Measurements from ENCODE around the gene AIMP1. TPM values are rescaled to one million over a fixed set of nuclear protein-coding genes. Genes with fewer than 3 reads are reported as not detected.
A peak's percentile ranks its signal among the peaks of the same experiment; 100 is the strongest.

AIMP1 gene
- polyA plus RNA-seq (2012; ENCODE audit: insufficient read depth, insufficient read length) = 78.3 TPM

- H3K4me3 ChIP-seq (ENCODE audit: low read length) = peak within 1 kb of the TSS; percentile 95
- DNase-seq (ENCODE audit: low read depth, low spot score) = peak; percentile 83
These were observed at the start of gene AIMP1, which contains the start of gene TBCK for GRCh38 chr4:106315968-106316772. Gene AIMP1 (plus strand): TSS chr4:106316550. CDS start chr4:106325010, 8,460 bp downstream. Gene TBCK (minus strand): TSS chr4:106316209. CDS start chr4:106308960, 7,249 bp downstream.

- no peak overlapping the region for H3K4me3 ChIP-seq (ENCODE audit: low read length)
- no peak for DNase-seq (ENCODE audit: low read depth, low spot score)
These were observed 47.6 kb upstream of the AIMP1 start for GRCh38 chr4:106268786-106269185.

GRCh38 chr4:106269711-106270110 lies 46.6 kb upstream of the AIMP1 start:
- H3K4me3 ChIP-seq (ENCODE audit: low read length) = no peak overlapping the region
- no peak for DNase-seq (ENCODE audit: low read depth, low spot score)

DNA sequence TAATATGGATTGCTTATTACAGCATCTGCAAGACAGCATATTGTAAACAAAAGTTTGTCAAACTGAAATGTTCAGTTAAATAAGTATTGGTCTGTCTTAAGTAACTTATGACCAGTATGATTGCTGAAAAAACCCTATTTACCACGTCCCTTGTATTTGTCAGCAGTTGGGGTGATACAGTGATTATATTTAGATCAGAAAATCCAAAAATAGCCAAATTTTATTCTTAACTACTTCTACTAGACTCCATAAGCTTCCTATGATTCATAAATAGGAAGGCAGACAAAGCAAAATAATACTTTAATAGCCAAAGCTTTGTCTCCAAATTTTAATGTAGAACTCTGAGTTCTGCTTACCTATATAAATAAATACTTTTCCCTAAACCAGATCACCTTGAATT lies 45.6 kb upstream of the AIMP1 start:
- no peak for DNase-seq (ENCODE audit: low read depth, low spot score)

DNA sequence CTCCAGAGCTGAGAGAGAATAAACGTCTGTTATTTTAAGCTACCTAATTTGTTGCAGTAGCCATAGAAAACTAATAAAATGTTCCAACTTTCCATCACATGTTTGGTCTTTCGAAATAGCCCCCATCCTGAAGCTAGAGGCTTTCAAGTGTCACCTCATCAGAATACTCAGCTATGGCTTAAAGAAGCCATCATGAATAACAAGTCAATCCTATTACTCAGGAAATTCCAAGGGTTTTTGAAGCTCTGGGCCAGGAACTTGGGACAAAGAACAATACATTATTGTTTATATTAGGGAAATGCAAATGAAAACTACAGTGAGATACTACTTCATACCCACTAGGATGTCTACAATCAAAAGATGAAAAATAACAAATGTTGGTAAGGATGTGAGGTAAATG lies 42.5 kb upstream of the AIMP1 start:
- H3K4me3 ChIP-seq (ENCODE audit: low read length) = no peak overlapping the region
- DNase-seq (ENCODE audit: low read depth, low spot score) = no peak

More for the DNA sequence above, 45.6 kb upstream of the AIMP1 start:
- H3K4me3 ChIP-seq (ENCODE audit: low read length) = no peak overlapping the region

- no peak overlapping the region for H3K4me3 ChIP-seq (ENCODE audit: low read length)
These were observed 39.1 kb upstream of the AIMP1 start for GRCh38 chr4:106277140-106277675.

GRCh38 chr4:106284227-106284626 lies 32.1 kb upstream of the AIMP1 start:
- DNase-seq (ENCODE audit: low read depth, low spot score) = no peak
- H3K4me3 ChIP-seq (ENCODE audit: low read length) = no peak overlapping the region

More at GRCh38 chr4:106277140-106277675, 39.1 kb upstream of the AIMP1 start:
- DNase-seq (ENCODE audit: low read depth, low spot score) = no peak

- H3K4me3 ChIP-seq (ENCODE audit: low read length) = no peak overlapping the region
- DNase-seq (ENCODE audit: low read depth, low spot score) = no peak
These were observed 29.7 kb upstream of the AIMP1 start for GRCh38 chr4:106286611-106287010.

DNA sequence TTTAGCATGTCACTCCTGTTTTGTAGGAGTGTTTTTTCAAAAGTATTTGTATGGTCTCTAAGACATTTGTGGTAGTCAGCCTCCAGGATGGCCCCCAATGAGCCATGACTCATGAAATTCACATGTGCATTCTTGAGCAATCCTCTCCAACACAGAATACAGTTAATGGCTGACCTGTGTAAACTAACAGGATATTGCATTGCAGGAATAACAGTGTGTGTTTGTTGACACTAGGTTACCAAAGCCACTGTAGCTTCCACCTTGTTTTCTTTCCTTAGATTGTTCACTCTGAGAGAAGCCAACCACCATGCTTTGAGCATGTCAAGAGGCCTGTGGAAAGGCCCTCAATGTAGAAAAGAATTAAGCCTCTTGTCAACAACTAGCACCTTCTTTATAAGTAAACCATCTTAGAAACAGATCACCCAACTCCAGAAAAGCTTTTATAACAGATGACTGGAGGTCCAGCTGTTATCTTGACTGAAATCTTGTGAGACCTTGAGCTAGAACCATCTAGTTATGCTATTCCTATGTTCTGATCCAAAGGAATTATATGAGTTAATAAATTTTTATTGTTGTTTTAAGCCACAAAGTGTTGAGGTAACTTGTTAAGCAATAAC lies 28.9 kb upstream of the AIMP1 start:
- H3K4me3 ChIP-seq (ENCODE audit: low read length) = no peak overlapping the region
- DNase-seq (ENCODE audit: low read depth, low spot score) = no peak

- no peak overlapping the region for H3K4me3 ChIP-seq (ENCODE audit: low read length)
- DNase-seq (ENCODE audit: low read depth, low spot score) = no peak
These were observed 26.6 kb upstream of the AIMP1 start for GRCh38 chr4:106289737-106290136.

DNA sequence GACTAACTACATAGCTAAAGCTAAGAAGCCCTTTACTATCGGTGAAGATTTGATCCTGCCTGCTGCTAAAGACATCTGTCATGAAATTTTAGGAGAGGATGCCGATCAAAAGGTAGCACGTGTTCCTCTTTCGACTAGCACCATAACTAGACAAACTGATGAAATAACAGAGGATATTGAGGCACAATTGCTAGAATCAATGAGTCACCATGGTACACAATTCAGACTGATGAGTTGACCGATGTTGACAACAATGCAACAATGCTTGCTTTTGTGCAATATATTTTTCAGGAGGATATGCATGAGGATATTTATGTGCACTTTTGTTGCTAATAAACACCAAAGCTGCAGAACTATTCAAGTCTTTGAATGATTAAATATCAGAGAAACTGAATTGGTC lies 24.7 kb upstream of the AIMP1 start:
- no peak overlapping the region for H3K4me3 ChIP-seq (ENCODE audit: low read length)
- no peak for DNase-seq (ENCODE audit: low read depth, low spot score)

- no peak for DNase-seq (ENCODE audit: low read depth, low spot score)
These were observed 22.3 kb upstream of the AIMP1 start for GRCh38 chr4:106294062-106294461.

GRCh38 chr4:106297245-106298035 lies 18.9 kb upstream of the AIMP1 start:
- DNase-seq (ENCODE audit: low read depth, low spot score) = no peak
- H3K4me3 ChIP-seq (ENCODE audit: low read length) = no peak overlapping the region

More at GRCh38 chr4:106294062-106294461, 22.3 kb upstream of the AIMP1 start:
- H3K4me3 ChIP-seq (ENCODE audit: low read length) = no peak overlapping the region

DNA sequence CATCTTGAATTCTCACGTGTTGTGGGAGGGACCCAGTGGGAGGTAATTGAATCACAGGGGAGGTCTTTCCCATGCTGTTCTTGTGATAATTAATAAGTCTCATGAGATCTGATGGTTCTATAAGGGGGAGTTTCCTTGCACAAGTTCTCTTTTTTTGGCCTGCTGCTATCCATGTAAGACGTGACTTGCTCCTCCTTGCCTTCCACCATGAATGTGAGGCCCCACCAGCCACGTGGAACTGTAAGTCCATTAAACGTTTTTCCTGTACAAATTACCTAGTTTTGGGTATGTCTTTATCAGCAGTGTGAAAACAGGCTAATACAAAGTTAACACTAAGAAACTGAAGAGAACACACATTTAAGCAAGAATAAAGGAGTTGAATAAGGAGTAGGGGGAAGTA lies 16.4 kb upstream of the AIMP1 start:
- H3K4me3 ChIP-seq (ENCODE audit: low read length) = no peak overlapping the region
- no peak for DNase-seq (ENCODE audit: low read depth, low spot score)

DNA sequence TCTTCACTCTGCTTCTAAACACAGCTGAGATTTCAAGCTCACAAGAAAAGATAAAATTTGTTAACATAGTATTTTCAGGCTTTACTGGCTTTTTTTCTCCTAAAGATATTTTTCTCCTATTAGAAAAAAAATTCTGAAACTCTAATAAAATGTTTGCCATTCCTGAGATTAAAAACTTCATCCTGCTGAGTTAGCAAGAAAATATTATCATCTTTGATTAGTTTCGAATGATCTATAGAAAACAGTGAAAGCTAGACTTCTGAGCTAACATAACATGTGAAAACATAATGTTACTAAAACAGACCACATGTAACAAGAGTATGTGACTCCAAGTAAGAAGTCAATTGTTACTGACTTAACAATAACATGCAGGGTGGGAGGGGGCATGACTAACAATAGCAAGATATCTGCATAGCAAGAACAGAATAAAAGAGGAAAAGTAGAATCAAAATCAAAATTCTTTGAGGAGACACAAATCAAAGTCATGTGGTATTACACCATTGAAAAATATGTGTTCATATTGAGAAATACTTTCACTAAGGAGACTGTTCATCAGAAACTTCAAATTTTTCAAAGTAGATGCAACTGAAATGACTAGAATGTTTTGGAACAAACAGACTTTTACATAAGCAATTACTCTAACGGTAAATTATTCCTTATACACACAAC lies 14.8 kb upstream of the AIMP1 start:
- DNase-seq (ENCODE audit: low read depth, low spot score) = no peak

GRCh38 chr4:106302062-106302438 lies 14.3 kb upstream of the AIMP1 start:
- no peak overlapping the region for H3K4me3 ChIP-seq (ENCODE audit: low read length)
- DNase-seq (ENCODE audit: low read depth, low spot score) = no peak

More for the DNA sequence above, 14.8 kb upstream of the AIMP1 start:
- H3K4me3 ChIP-seq (ENCODE audit: low read length) = no peak overlapping the region

- no peak for DNase-seq (ENCODE audit: low read depth, low spot score)
- H3K4me3 ChIP-seq (ENCODE audit: low read length) = no peak overlapping the region
These were observed 12.6 kb upstream of the AIMP1 start for GRCh38 chr4:106303548-106304281.

- DNase-seq (ENCODE audit: low read depth, low spot score) = no peak
- H3K4me3 ChIP-seq (ENCODE audit: low read length) = no peak overlapping the region
These were observed 11.7 kb upstream of the AIMP1 start for GRCh38 chr4:106304632-106305031.
